ENCODE results near the gene KLHDC4.
"Not testable (repeated sequence)": the region's sequence is repeated elsewhere in the genome, so short reads cannot be mapped to it uniquely, and the experiment has no call there.

The KLHDC4 gene

DNA sequence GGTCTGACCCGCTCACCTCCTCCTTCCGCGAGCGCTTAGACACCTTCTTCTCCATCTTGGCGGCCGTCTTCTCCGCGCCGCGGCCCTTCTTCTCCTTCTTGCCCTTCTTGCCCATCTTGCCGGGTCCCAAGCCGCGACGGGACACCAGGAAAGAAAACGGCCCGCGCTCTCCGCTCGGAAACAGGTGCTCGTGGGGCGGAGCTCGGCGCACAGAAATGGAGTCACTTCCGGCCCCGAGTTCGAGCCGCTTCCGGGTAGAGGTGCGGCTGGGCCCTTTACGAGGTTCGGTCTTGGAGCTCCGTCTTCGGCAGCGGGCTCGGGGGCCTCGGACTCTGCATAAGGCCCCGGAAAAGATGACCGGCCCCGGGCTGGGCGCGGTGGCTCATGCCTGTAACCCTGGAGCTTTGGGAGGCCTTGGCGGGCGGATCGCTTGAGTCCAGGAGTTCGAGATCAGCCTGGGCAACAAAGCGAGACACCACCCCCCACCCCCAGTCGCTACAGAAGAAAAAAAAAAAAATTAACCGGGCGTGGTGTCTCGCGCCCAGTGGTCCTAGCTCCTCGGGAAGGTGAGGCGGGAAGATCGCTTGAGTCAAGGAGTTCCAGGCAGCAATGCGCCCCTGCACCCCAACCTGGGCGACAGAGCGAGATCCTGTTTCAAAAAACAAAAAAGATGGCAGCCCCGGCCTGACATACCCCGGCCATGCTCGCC is at the start of gene KLHDC4:
KLHDC4 (minus strand) TSS at position 211 of the 709 bp plus-strand sequence; CDS start at position 115, 96 bp downstream.
- DNase-seq (ENCODE audit: low read depth in 3 of 3), result peak; percentile 81 to 83 (median 83)

GRCh38 chr16:87815567-87815966 is 49.8 kb upstream of the KLHDC4 start:
- DNase-seq (ENCODE audit: low read depth in 3 of 3), result no peak

DNA sequence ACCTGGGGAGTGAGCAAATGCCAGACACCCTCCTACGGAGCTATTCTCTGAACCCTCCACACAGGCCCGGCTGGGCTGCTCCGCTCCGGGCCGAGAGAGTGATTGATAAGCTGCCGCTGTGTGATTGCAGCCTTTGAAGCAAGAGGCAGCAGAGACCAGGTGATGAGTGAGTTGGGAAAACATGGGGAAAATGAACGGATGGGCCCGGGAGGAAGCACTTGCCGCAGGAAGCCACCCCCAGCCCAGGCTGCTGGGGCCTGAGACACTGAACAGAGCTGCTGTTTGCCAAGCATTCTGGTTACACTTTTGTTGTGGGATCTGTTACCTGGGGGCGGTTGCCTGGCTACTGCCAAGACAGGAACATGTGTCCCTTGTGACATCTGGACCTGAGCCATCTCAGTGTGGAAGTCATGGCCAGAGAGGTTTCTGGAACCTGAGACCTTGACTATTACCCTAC is 46.4 kb upstream of the KLHDC4 start:
- no peak for DNase-seq (ENCODE audit: low read depth in 3 of 3)

DNA sequence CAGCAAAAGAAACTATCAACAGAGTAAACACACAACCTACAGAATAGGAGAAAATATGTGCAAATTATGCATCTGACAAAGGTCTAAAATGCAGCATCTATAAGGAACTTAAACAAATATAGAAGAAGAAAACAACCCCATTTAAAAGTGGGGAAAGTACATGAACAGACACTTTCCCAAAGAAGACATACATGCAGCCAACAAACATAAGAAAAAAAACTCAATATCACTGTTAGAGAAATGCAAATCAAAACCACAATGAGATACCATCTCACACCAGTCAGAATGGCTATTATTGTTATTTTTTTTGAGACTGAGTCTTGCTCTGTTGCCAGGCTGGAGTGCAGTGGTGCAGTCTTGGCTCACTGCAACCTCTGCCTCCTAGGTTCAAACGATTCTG is 45.7 kb upstream of the KLHDC4 start:
- not testable (repeated sequence) for DNase-seq (ENCODE audit: low read depth in 3 of 3)

- DNase-seq (ENCODE audit: low read depth in 3 of 3), result no peak
Observed at GRCh38 chr16:87809150-87809902, 43.5 kb upstream of the KLHDC4 start.

- DNase-seq (ENCODE audit: low read depth in 3 of 3), result no peak
Observed at GRCh38 chr16:87808108-87808507, 42.3 kb upstream of the KLHDC4 start.

DNA sequence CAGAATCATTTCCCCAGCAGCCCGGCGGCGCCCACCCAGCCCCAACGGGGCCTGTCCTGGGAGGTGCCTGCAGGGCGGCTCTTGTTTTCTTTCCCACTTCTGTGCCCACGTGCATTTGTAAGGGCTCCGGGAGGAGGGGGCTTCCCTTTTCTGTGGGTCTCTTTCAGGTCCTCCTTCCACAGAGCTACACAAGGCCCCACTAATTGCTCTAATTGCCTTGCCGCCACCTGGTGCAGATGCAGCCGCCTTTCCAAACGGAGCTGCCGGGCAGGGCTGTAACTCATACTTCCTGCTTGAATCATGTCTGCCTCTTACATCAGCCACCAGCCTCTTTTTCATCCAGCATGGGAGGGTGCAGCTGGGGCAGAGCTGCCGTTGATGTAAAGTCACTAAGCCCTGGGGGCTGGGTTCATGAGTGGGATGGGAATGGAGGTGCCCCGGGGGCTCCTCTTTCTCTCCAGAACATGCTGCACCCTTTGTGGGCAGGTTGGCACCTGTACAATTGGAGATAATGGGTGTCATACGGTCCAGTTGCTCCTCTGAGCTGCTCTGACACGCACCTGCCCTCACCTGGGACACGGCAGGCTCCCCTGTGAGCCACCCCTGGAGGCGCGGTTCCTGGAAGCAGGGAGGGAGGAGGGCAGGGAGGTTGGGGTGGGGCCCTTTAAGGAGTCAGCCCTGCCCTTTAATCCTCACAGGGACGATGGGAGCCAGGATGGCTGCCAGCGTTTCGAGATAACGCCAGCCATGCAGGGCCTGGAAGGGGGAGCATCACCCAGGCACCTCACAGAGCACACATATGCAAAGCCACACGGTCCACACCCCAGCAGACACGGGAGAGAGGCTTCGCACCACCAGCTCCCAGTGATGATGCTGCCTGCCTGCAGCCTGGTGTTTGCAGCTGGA is 41.1 kb upstream of the KLHDC4 start:
- peak in 2 of 3 donors; percentile 43 to 55 for DNase-seq (ENCODE audit: low read depth in 3 of 3)

GRCh38 chr16:87806261-87806640 is 40.5 kb upstream of the KLHDC4 start:
- DNase-seq (ENCODE audit: low read depth in 3 of 3), result peak in 1 of 3 donors; percentile 33

GRCh38 chr16:87803385-87803784 is 37.6 kb upstream of the KLHDC4 start:
- DNase-seq (ENCODE audit: low read depth in 3 of 3), result no peak

GRCh38 chr16:87802670-87803069 is 36.9 kb upstream of the KLHDC4 start:
- DNase-seq (ENCODE audit: low read depth in 3 of 3), result no peak

DNA sequence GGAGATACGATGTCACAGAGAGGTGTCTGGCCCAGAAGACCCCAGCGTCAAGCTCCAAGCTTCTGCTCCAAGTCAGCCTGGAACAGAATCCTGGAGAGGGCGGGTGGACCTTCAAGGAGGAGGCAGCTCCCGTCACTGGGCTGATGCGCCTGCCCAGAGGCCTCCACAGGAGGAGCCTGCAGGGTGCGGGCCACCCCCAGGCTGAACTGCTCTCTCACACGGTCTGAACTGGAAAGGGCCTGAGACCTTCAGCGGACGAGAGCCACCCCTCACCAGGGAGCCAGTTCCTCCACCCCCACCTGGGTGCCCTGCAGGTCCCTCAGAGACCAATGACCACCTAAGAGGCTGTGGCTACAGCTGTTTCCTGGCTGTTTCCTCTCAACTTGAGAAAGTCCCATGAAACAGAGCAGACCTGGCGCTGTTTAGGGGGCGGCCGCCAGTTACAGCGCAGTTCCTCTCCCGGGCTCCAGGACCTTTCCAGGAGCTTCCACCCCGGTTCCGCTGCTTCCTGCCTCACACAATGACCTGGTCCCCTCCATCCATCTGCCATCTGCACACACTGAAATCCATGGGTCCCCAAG is 36.0 kb upstream of the KLHDC4 start:
- DNase-seq (ENCODE audit: low read depth in 3 of 3), result no peak

DNA sequence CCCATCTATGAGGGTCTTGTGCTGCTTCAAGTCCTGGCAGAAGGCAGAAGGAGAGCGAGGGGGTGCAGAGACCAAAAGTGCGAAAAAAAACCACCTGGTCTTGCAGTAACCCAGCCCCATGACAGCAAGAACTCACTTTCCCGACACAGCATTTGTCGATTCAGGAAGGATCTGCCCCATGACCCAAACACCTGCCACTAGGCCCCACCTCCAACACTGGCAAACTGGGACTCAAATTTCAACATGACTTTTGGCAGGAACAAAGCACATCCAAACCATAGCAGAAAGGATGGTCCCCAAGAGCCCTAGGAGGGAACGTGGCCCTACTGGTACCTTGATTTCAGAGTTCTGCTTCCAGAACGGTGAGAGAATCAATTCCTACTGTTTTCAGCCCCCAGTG is 34.7 kb upstream of the KLHDC4 start:
- no peak for DNase-seq (ENCODE audit: low read depth in 3 of 3)

GRCh38 chr16:87795336-87795735 is 29.6 kb upstream of the KLHDC4 start:
- DNase-seq (ENCODE audit: low read depth in 3 of 3), result no peak

- no peak for DNase-seq (ENCODE audit: low read depth in 3 of 3)
Observed at GRCh38 chr16:87794485-87795078, 28.8 kb upstream of the KLHDC4 start.

- no peak for DNase-seq (ENCODE audit: low read depth in 3 of 3)
Observed at GRCh38 chr16:87792205-87792565, 26.4 kb upstream of the KLHDC4 start.

- no peak for DNase-seq (ENCODE audit: low read depth in 3 of 3)
Observed at GRCh38 chr16:87791295-87792204, 25.8 kb upstream of the KLHDC4 start.

DNA sequence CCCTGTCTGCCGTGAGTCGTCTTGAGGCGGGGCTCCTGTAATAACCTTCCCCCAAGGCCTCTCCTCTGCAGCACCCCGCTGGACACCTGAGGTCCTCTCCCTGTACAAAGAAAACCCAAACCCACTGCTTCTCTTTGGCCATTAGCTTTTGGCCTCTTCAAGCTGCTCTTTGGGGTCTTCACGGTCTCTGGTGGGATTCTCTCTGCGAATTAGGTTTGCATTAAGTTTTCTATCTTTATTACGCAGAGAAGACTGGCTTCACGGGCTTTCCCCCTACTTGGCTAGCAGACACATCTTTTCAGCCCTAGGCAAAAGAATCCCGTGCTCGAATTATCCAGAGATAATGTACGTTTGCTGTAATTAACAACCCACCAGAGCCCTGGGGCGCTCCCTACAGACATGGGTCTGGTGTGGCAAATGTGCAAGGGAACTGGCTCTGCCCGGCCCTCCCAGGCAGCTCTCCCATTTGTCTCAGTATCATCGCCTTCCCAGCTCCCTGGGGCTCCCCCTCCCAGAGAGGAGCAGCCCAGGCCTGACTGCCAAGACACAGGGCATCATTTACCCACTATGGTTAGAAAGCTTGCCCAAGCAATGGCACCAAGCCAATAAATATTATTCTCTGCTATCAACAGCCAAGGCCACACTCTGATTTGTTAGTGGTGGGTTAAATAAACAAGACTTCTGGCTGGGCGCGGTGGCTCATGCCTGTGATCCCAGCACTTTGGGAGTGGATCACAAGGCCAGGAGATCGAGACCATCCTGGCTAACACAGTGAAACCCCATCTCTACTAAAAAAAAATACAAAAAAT is 24.7 kb upstream of the KLHDC4 start:
- no peak for DNase-seq (ENCODE audit: low read depth in 3 of 3)

DNA sequence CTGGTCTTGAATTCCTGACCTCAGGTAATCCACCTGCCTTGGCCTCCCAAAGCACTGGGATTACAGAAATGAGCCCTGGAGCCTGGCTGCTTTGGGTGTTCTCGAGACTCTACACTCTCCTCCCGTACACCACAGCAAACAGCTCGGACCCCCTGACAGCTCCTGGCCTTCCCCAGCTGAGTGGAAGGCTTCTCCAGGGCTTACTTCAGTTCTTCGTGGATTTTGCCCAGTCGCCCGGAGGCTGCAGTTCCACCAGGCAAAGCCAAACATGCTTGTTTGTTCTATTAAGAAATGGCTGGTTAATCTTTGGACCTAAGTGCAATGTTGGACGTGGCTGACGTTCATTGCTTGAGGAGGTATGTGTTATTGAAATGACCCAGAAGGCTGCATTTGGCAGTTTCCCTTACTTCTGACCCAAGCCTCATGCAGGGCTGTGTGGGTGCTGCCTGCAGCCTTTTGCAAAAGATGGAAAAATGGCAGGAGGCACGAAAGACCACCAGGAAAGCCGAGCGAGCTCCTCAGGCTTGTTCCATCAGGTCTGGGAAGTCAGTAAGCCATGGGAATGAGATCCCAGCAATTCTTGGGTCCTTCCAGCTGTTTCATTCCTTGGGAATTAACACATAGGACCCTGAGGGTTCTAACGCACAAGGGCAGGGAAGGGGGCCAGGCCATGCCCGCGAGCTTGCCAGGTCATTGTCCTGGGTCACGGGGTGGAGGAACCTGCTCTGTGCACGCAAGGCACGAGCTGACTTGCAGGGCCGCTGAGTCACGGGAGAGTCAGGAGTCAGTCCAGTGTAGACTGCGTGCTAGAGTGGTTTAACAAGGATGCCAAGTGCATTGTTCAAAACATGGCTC is 23.9 kb upstream of the KLHDC4 start:
- no peak for DNase-seq (ENCODE audit: low read depth in 3 of 3)
